CD14-positive monocyte (primary cell): ENCODE measurements around the gene ADRA2C. TPM values are rescaled to one million over a fixed set of nuclear protein-coding genes. Genes with fewer than 3 reads are reported as not detected.

ENCODE experiments used
- DNase-seq, 3 donors: peaks; one replicate each; pipeline ENCODE4 v3.0.0-alpha.2; 2011 to 2022
- H2AFZ ChIP-seq: 2 replicates; pipeline ENCODE4 v1.6.0; 2012; ENCODE audit warnings: mild to moderate bottlenecking, low read depth, low read length, inconsistent platforms; ENCODE audit not compliant: insufficient read depth, poor library complexity, severe bottlenecking
- H3K27ac ChIP-seq, 2 donors: 1 replicate in 1 of 2; 2 replicates in 1 of 2; pipeline ENCODE4 v1.5.1; 2012 to 2013; ENCODE audit warnings: low read length in 2 of 2, control low read depth in 1 of 2, inconsistent platforms in 1 of 2, low read depth in 1 of 2, mild to moderate bottlenecking in 1 of 2
- H3K27me3 ChIP-seq, 2 donors: one replicate each; pipeline versions ENCODE4 v1.6.0 to v1.6.1; 2011 to 2013; ENCODE audit warnings: low read length in 2 of 2; ENCODE audit not compliant: control insufficient read depth in 2 of 2, insufficient read depth in 2 of 2
- H3K36me3 ChIP-seq, 2 donors: replicated peaks in 1 of 2; 1 replicate in 1 of 2; 2 replicates in 1 of 2; pipeline versions ENCODE4 v1.5.1 to v1.6.1; 2012 to 2013; ENCODE audit warnings: low read length in 2 of 2, control low read depth in 1 of 2, inconsistent platforms in 1 of 2, mild to moderate bottlenecking in 1 of 2; ENCODE audit not compliant: insufficient read depth in 2 of 2, control insufficient read depth in 1 of 2
- H3K4me1 ChIP-seq, 2 donors: 1 replicate in 1 of 2; 2 replicates in 1 of 2; pipeline versions ENCODE4 v1.5.1 to v1.6.1; 2012 to 2013; ENCODE audit warnings: low read length in 2 of 2, control low read depth in 1 of 2, inconsistent platforms in 1 of 2, mild to moderate bottlenecking in 1 of 2, moderate library complexity in 1 of 2; ENCODE audit not compliant: insufficient read depth in 2 of 2, control insufficient read depth in 1 of 2
- H3K4me2 ChIP-seq: replicated peaks from 2 replicates; pipeline ENCODE3; 2012; ENCODE audit warnings: low read length, moderate library complexity, mild to moderate bottlenecking; ENCODE audit not compliant: poor library complexity, severe bottlenecking; ENCODE audit errors: extremely low read depth
- H3K4me3 ChIP-seq, 3 experiments: fragments of 200-600 bp in 1 of 3; sonication (generic) in 1 of 3; replicated peaks in 1 of 3; 1 replicate in 2 of 3; 2 replicates in 1 of 3; pipeline ENCODE4 v1.5.1; 2011 to 2013; ENCODE audit warnings: low read length in 3 of 3, mild to moderate bottlenecking in 3 of 3, control low read depth in 2 of 3, low read depth in 2 of 3, inconsistent platforms in 1 of 3, moderate library complexity in 1 of 3
- H3K79me2 ChIP-seq: 2 replicates; pipeline ENCODE4 v1.6.0; 2012; ENCODE audit warnings: mild to moderate bottlenecking, control low read depth, inconsistent platforms, low read length, moderate library complexity; ENCODE audit not compliant: insufficient read depth
- H3K9ac ChIP-seq: 2 replicates; pipeline ENCODE4 v1.6.0; 2017; ENCODE audit warnings: low read length, mild to moderate bottlenecking; ENCODE audit not compliant: insufficient read depth, poor library complexity, severe bottlenecking
- H3K9me3 ChIP-seq, 2 donors: replicated peaks in 1 of 2; 1 replicate in 1 of 2; 2 replicates in 1 of 2; pipeline versions ENCODE4 v1.5.1 to v1.6.1; 2012 to 2013; ENCODE audit warnings: low read length in 2 of 2, control low read depth in 1 of 2; ENCODE audit not compliant: control insufficient read depth in 1 of 2, insufficient read depth in 1 of 2
- H4K20me1 ChIP-seq: 2 replicates; pipeline ENCODE4 v1.6.0; 2012; ENCODE audit warnings: mild to moderate bottlenecking, low read length, control low read depth, moderate library complexity; ENCODE audit not compliant: insufficient read depth
- H3K27ac Mint-ChIP-seq, 7 donors: one replicate each; pipeline ENCODE4 v1.8.0; 2020; ENCODE audit warnings: mild to moderate bottlenecking in 7 of 7, mixed read lengths in 7 of 7, moderate library complexity in 6 of 7, inconsistent platforms in 2 of 7
- H3K27me3 Mint-ChIP-seq, 3 donors: one replicate each; pipeline ENCODE4 v1.8.0; 2021 to 2022; ENCODE audit warnings: low read depth in 3 of 3, mild to moderate bottlenecking in 3 of 3, mixed read lengths in 3 of 3, moderate library complexity in 3 of 3, inconsistent platforms in 1 of 3
- H3K36me3 Mint-ChIP-seq, 2 donors: one replicate each; pipeline ENCODE4 v1.8.0; 2020; ENCODE audit warnings: mixed read lengths in 2 of 2, inconsistent platforms in 1 of 2, mild to moderate bottlenecking in 1 of 2
- H3K4me1 Mint-ChIP-seq: one replicate; pipeline ENCODE4 v1.8.0; 2020; ENCODE audit warnings: mild to moderate bottlenecking, mixed read lengths
- H3K4me3 Mint-ChIP-seq, 2 donors: one replicate each; pipeline ENCODE4 v1.8.0; 2020; ENCODE audit warnings: mild to moderate bottlenecking in 2 of 2, mixed read lengths in 2 of 2, moderate library complexity in 1 of 2
- H3K9me3 Mint-ChIP-seq, 7 donors: one replicate each; pipeline ENCODE4 v1.8.0; 2020 to 2022; ENCODE audit warnings: mixed read lengths in 7 of 7, mild to moderate bottlenecking in 6 of 7, moderate library complexity in 6 of 7, inconsistent platforms in 2 of 7
- WGBS: methylation state at CpG from one replicate; pipeline ENCODE4 v1.1.5; 2013; ENCODE audit warnings: missing lambda C conversion rate; ENCODE audit not compliant: insufficient coverage; 5-methylcytosine and 5-hydroxymethylcytosine counted together
- intact Hi-C, 2 donors: fragments of 100-400 bp; cut with micrococcal nuclease; formaldehyde crosslinking; loops; one replicate each; pipeline versions ENCODE4 v1.15.0 to v1.15.1; 2023
- polyA plus RNA-seq, 3 donors: library from polyadenylated mRNA; depleted of rRNA in 1 of 3; unstranded in 2 of 3; stranded (reverse) in 1 of 3; fragments of 300-500 nt in 2 of 3; fragments of >200 nt in 1 of 3; fragmentation: Illumina TruSeq in 2 of 3; gene quantifications; 1 replicate in 2 of 3; 2 replicates in 1 of 3; pipeline ENCODE4 v1.2.3, GENCODE V29; 2012 to 2021
- TF ChIP-seq, protein P1 (sequence below): fragments of 200-600 bp; IDR thresholded peaks from one replicate; pipeline ENCODE4 v1.8.0; 2022; ENCODE audit warnings: antibody characterized with exemption, mild to moderate bottlenecking

ADRA2C gene
- polyA plus RNA-seq, 3 donors = not detected

DNA sequence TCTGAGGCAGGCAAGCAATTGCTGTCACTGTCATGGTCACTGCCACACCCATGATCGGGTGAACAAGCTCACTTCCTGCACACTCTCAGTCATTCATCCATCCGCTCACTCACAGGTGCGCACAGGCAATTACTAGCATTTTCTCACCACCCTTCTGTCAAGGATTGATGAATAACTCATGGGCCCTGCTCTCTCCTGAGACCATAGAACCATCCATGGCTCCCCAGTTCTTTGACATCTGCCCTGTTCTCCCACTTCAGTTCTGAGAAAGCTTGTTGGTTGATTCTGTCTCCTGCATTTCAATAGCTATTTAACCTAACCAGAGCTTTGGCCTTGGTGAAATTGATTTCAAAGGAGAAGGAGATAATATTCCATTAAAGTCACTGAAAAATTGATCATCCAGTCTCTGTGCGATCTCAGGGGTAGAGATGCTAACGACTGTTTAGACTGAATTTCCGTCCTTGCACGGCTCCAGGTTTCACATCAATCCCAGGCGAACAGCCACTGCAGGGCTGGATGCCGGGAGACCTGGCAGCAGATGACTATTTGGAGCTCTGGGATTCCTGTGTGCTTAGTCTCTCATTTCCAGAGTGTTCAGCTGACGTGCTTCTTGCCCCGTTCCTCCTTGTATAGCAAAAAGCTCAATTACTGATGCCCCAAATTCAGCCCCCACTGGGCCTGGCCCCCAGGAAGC, 36.9 kb upstream of the ADRA2C start:
- Histone ChIP-seq H2AFZ (no peak overlapping the region), H3K79me2 (no peaks in the 10 kb centered on the region), H3K27me3 (peaks cover 0 to 13% of the 10 kb centered on the region in 2 donors), H3K4me1 (no peaks in the 10 kb centered on the region), H3K27ac (no peak overlapping the region), H3K36me3 (no peaks in the 10 kb centered on the region), H3K9me3 (no peaks in the 10 kb centered on the region), H3K4me2 (no peak overlapping the region), H4K20me1 (no peaks in the 10 kb centered on the region), H3K4me3 (no peak overlapping the region), H3K9ac (no peak overlapping the region)
- H3K4me1 Mint-ChIP-seq = no peaks in the 10 kb centered on the region
- peaks cover 0 to 4% (median 0%) of the 10 kb centered on the region in 7 donors for H3K9me3 Mint-ChIP-seq
- DNase-seq = no peak
- intact Hi-C loops = no loop called here
- no peak overlapping the region for H3K4me3 Mint-ChIP-seq
- WGBS = 92% methylated on average over 9 of the region's 11 CpGs
- TF ChIP-seq, protein P1, sequence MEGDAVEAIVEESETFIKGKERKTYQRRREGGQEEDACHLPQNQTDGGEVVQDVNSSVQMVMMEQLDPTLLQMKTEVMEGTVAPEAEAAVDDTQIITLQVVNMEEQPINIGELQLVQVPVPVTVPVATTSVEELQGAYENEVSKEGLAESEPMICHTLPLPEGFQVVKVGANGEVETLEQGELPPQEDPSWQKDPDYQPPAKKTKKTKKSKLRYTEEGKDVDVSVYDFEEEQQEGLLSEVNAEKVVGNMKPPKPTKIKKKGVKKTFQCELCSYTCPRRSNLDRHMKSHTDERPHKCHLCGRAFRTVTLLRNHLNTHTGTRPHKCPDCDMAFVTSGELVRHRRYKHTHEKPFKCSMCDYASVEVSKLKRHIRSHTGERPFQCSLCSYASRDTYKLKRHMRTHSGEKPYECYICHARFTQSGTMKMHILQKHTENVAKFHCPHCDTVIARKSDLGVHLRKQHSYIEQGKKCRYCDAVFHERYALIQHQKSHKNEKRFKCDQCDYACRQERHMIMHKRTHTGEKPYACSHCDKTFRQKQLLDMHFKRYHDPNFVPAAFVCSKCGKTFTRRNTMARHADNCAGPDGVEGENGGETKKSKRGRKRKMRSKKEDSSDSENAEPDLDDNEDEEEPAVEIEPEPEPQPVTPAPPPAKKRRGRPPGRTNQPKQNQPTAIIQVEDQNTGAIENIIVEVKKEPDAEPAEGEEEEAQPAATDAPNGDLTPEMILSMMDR = no peak
- peaks cover 18 to 36% (median 28%) of the 10 kb centered on the region in 3 donors for H3K27me3 Mint-ChIP-seq
- H3K36me3 Mint-ChIP-seq = no peaks in the 10 kb centered on the region
- H3K27ac Mint-ChIP-seq = peak overlapping the region in 1 of 7 donors; percentile 48

DNA sequence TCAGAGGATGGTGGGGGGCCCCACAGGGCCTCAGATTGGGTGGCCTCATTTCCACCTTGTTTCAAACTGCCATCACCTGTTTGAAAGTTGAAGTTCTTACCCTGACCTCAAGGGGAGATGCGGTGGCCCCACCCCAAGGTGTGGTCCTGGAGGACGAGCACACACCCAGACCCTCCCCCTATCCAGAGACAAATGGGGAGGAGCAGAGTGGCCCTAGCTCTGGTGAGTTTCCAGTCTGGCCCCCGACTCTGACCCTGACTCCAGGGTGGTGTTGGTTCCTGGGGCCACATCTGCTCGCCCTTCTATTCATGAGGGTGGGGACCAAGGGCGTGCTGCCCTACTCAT, 36.3 kb upstream of the ADRA2C start:
- Histone ChIP-seq H3K9me3 (no peaks in the 10 kb centered on the region), H3K79me2 (no peaks in the 10 kb centered on the region), H3K27ac (no peak overlapping the region), H3K4me3 (no peak overlapping the region), H3K9ac (no peak overlapping the region), H3K4me1 (no peaks in the 10 kb centered on the region), H4K20me1 (no peaks in the 10 kb centered on the region), H2AFZ (no peak overlapping the region), H3K4me2 (no peak overlapping the region), H3K36me3 (no peaks in the 10 kb centered on the region), H3K27me3 (peaks cover 0 to 9% of the 10 kb centered on the region in 2 donors)
- H3K27me3 Mint-ChIP-seq = peaks cover 13 to 31% (median 23%) of the 10 kb centered on the region in 3 donors
- no peaks in the 10 kb centered on the region for H3K36me3 Mint-ChIP-seq
- H3K27ac Mint-ChIP-seq = peak overlapping the region in 1 of 7 donors; percentile 48
- TF ChIP-seq, protein P1 = no peak
- H3K4me3 Mint-ChIP-seq = no peak overlapping the region
- no peak for DNase-seq
- 49% methylated on average over 5 of the region's 5 CpGs for WGBS
- no peaks in the 10 kb centered on the region for H3K4me1 Mint-ChIP-seq
- intact Hi-C loops = no loop called here
- H3K9me3 Mint-ChIP-seq = peaks cover 0 to 4% (median 0%) of the 10 kb centered on the region in 7 donors
